Measurements from ENCODE around the gene MARCHF10. TPM values are rescaled to one million over a fixed set of nuclear protein-coding genes. Genes with fewer than 3 reads are reported as not detected.

MARCHF10 gene
- total RNA-seq, 4 donors from 2014 or later = 0.19 TPM; not detected in 3

- 100% methylated on average over 1 of the region's 30 CpGs; no CpG with 5 or more reads in 1 of the 2 donors for WGBS, 2 donors (ENCODE audit: low coverage in 1 of 2)
- no peaks in the 10 kb centered on the region for H3K27me3 ChIP-seq
- H3K27ac ChIP-seq = no peak overlapping the region
- no peaks in the 10 kb centered on the region for H3K36me3 ChIP-seq
- H3K9me3 ChIP-seq = peaks cover 0 to under 1% (median 0%) of the 10 kb centered on the region in 3 donors
- no peaks in the 10 kb centered on the region for H3K4me1 ChIP-seq
- H3K4me3 ChIP-seq = no peak overlapping the region
- ATAC-seq = no peak
- TF ChIP-seq POLR2AphosphoS5 (IDR thresholded peaks at IDR 0.05) (no peak), POLR2A (IDR thresholded peaks at IDR 0.05) (no peak), EP300 (IDR thresholded peaks at IDR 0.05) (no peak), CTCF (IDR thresholded peaks at IDR 0.05) (no peak)
These were observed 141.9 kb downstream of the MARCHF10 start for GRCh38 chr17:62666061-62666800.

GRCh38 chr17:62665599-62665998, 142.5 kb downstream of the MARCHF10 start:
- TF ChIP-seq POLR2AphosphoS5 (IDR thresholded peaks at IDR 0.05) (no peak), CTCF (IDR thresholded peaks at IDR 0.05) (no peak), POLR2A (IDR thresholded peaks at IDR 0.05) (no peak), EP300 (IDR thresholded peaks at IDR 0.05) (no peak)
- Histone ChIP-seq H3K9me3 (peaks cover 0 to 7% (median 0%) of the 10 kb centered on the region in 3 donors), H3K27ac (no peak overlapping the region), H3K27me3 (no peaks in the 10 kb centered on the region), H3K4me1 (no peaks in the 10 kb centered on the region), H3K4me3 (no peak overlapping the region), H3K36me3 (no peaks in the 10 kb centered on the region)
- no peak for ATAC-seq
- 78% methylated on average over 2 of the region's 3 CpGs; no CpG with 5 or more reads in 1 of the 2 donors for WGBS, 2 donors (ENCODE audit: low coverage in 1 of 2)

GRCh38 chr17:62664336-62665120, 143.6 kb downstream of the MARCHF10 start:
- no peak overlapping the region for H3K4me3 ChIP-seq
- no CpG with 5 or more reads among the region's 25 CpGs for WGBS, 2 donors (ENCODE audit: low coverage in 1 of 2)
- ATAC-seq = no peak
- H3K27ac ChIP-seq = no peak overlapping the region
- H3K36me3 ChIP-seq = no peaks in the 10 kb centered on the region
- TF ChIP-seq CTCF (IDR thresholded peaks at IDR 0.05) (no peak), POLR2A (IDR thresholded peaks at IDR 0.05) (no peak), POLR2AphosphoS5 (IDR thresholded peaks at IDR 0.05) (no peak), EP300 (IDR thresholded peaks at IDR 0.05) (no peak)
- H3K9me3 ChIP-seq = peaks cover 0 to 17% (median 0%) of the 10 kb centered on the region in 3 donors
- no peaks in the 10 kb centered on the region for H3K27me3 ChIP-seq
- no peaks in the 10 kb centered on the region for H3K4me1 ChIP-seq

GRCh38 chr17:62663304-62663703, 144.8 kb downstream of the MARCHF10 start:
- H3K36me3 ChIP-seq = no peaks in the 10 kb centered on the region
- H3K9me3 ChIP-seq = peaks cover 0 to 19% (median 0%) of the 10 kb centered on the region in 3 donors
- H3K4me3 ChIP-seq = no peak overlapping the region
- H3K27me3 ChIP-seq = no peaks in the 10 kb centered on the region
- 75 to 100% methylated on average over 2 to 6 of the region's 6 CpGs for WGBS, 2 donors (ENCODE audit: low coverage in 1 of 2)
- no peaks in the 10 kb centered on the region for H3K4me1 ChIP-seq
- no peak overlapping the region for H3K27ac ChIP-seq
- ATAC-seq = no peak
- TF ChIP-seq CTCF (IDR thresholded peaks at IDR 0.05) (no peak), EP300 (IDR thresholded peaks at IDR 0.05) (no peak), POLR2AphosphoS5 (IDR thresholded peaks at IDR 0.05) (no peak), POLR2A (IDR thresholded peaks at IDR 0.05) (no peak)
